Spleen (tissue), 11 donors: Measurements from ENCODE around the gene MRPS31. TPM values are rescaled to one million over a fixed set of nuclear protein-coding genes. Genes with fewer than 3 reads are reported as not detected.
"Not testable (repeated sequence)": the region's sequence is repeated elsewhere in the genome, so short reads cannot be mapped to it uniquely, and the experiment has no call there.

Source experiments
- DNase-seq: peaks from one replicate; pipeline ENCODE4 v3.0.0-alpha.2; 2020
- H3K27ac ChIP-seq, 8 donors: fragments of 200-600 bp; sonication (generic) in 7 of 8; 1 replicate in 4 of 8; 2 replicates in 4 of 8; pipeline versions ENCODE4 v1.5.0 to v1.8.0; 2016 to 2021; ENCODE audit warnings: inconsistent platforms in 4 of 8, mild to moderate bottlenecking in 4 of 8, moderate library complexity in 1 of 8
- H3K27me3 ChIP-seq, 7 donors: fragments of 200-600 bp; sonication (generic) in 6 of 7; replicated peaks in 1 of 7; 1 replicate in 4 of 7; 2 replicates in 3 of 7; pipeline versions ENCODE4 v1.5.0 to v1.8.0; 2016 to 2021; ENCODE audit warnings: inconsistent platforms in 3 of 7, mild to moderate bottlenecking in 1 of 7
- H3K36me3 ChIP-seq, 6 donors: fragments of 200-600 bp; sonication (generic) in 5 of 6; 1 replicate in 4 of 6; 2 replicates in 2 of 6; pipeline versions ENCODE4 v1.5.0 to v1.8.0; 2016 to 2021; ENCODE audit warnings: inconsistent platforms in 2 of 6
- H3K4me1 ChIP-seq, 6 donors: fragments of 200-600 bp; sonication (generic) in 5 of 6; 1 replicate in 3 of 6; 2 replicates in 3 of 6; pipeline versions ENCODE4 v1.5.0 to v1.8.0; 2016 to 2021; ENCODE audit warnings: inconsistent platforms in 3 of 6
- H3K4me3 ChIP-seq, 8 donors: fragments of 200-600 bp; sonication (generic) in 7 of 8; 1 replicate in 4 of 8; 2 replicates in 4 of 8; pipeline versions ENCODE4 v1.5.0 to v1.8.0; 2016 to 2021; ENCODE audit warnings: inconsistent platforms in 4 of 8, mild to moderate bottlenecking in 4 of 8, moderate library complexity in 2 of 8
- H3K9me3 ChIP-seq, 8 donors: fragments of 200-600 bp; sonication (generic) in 7 of 8; 1 replicate in 4 of 8; 2 replicates in 4 of 8; pipeline versions ENCODE4 v1.5.0 to v1.8.0; 2016 to 2021; ENCODE audit warnings: inconsistent platforms in 4 of 8
- POLR2A ChIP-seq, 3 donors: fragments of 450-650 bp; IDR thresholded peaks; one replicate each; pipeline ENCODE4 v1.5.1; 2017; ENCODE audit warnings: antibody characterized with exemption in 3 of 3, mild to moderate bottlenecking in 1 of 3
- POLR2AphosphoS5 ChIP-seq, 3 donors: sonication (generic); formaldehyde crosslinking; IDR thresholded peaks; one replicate each; pipeline ENCODE4 v1.5.1; 2017; ENCODE audit warnings: antibody characterized with exemption in 3 of 3
- WGBS, 5 donors: extraction: QIAGEN DNeasy Blood & Tissue Kit in 3 of 5; methylation state at CpG; one replicate each; pipeline versions ENCODE4 v1.1.5 to v1.1.7; 2013 to 2018; 5-methylcytosine and 5-hydroxymethylcytosine counted together
- intact Hi-C: fragments of 100-400 bp; cut with DNase I; formaldehyde crosslinking; loops from one replicate; pipeline ENCODE4 v1.15.0; 2023; ENCODE audit warnings: low total_unique reads
- polyA plus RNA-seq, 3 donors: library from polyadenylated mRNA; stranded (reverse); fragments of 200-250 nt; gene quantifications; one replicate each; pipeline ENCODE4 v1.2.1, GENCODE V29; 2013
- total RNA-seq, 7 donors: library from RNA; depleted of rRNA in 3 of 7; stranded (reverse); fragments of >200 nt in 3 of 7; fragmentation: NEBNext Ultra II Directional in 4 of 7; extraction: Animal tissue kit (Norgen Biotek cat#: 25700) in 4 of 7; gene quantifications; one replicate each; pipeline versions ENCODE4 v1.1.0 to v1.2.1, GENCODE V29; 2016 to 2021
- TF ChIP-seq, protein P1 (sequence below), 11 experiments: fragments of 200-600 bp in 7 of 11; fragments of 450-650 bp in 4 of 11; sonication (generic) in 4 of 11; IDR thresholded peaks in 8 of 11; conservative IDR thresholded peaks in 3 of 11; 1 replicate in 7 of 11; 2 replicates in 4 of 11; pipeline versions ENCODE4 v1.4.0 to v1.8.0; 2016 to 2021; ENCODE audit warnings: antibody characterized with exemption in 11 of 11, inconsistent platforms in 4 of 11, mild to moderate bottlenecking in 1 of 11
- donor health status: healthy with polysubstance abuse.
- donor health status: DM: no; HTN: no; CAD: no; lungs with moderate emphysema.
- donor health status: DM: no; HTN: no; CAD: no.
- donor health status: Bipolar disorder and iron deficiency.
- donor health status: healthy.
- donor health status: DM: no; HTN: no; CAD: no.
- donor health status: DM: yes; HTN: yes; CAD: no.

MRPS31 gene
- total and polyA plus RNA-seq, 10 donors, result 16.8 to 33.2 (median 28.1) TPM

DNA sequence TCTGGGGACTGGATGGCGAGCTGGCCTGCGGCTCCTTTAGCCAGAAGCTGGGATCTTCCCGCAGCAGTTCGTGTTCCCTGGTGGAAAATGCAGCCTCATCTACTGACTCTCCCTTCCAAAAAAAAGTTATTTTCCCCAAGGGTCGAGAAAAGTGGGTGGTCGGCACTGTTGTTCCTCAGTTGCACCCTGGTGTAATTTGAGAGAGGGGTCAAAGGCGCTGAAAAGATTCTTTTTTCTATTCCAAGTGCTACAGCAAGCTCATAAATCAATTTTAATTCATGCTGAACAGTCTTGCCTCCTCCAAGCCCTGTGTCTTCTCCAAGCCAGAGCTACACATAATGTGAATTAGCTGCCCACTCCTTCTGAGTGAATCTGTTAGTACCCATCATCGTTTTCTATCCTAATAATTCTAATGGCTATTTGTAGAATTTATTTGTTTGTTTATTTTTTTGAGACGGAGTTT lies 19.2 kb upstream of the MRPS31 start:
- no peak for DNase-seq
- Histone ChIP-seq H3K9me3 (no peaks in the 10 kb centered on the region), H3K27me3 (no peaks in the 10 kb centered on the region), H3K27ac (peak overlapping the region; percentile 73 to 88 (median 79)), H3K4me3 (peak overlapping the region; percentile 48 to 83 (median 59)), H3K36me3 (peaks cover 0 to 20% (median 0%) of the 10 kb centered on the region in 6 donors), H3K4me1 (peaks cover 0 to 24% (median 15%) of the 10 kb centered on the region in 6 donors)
- WGBS, 5 donors, result 33 to 52% (median 44%) methylated on average over 6 to 9 of the region's 9 CpGs
- intact Hi-C loops, result loop anchor here (10.0 kb wide), 2 partner anchors 125 to 265 kb away; no protein-coding TSS in a partner anchor
- TF ChIP-seq POLR2AphosphoS5 (IDR thresholded peaks at IDR 0.05) (no peak), POLR2A (IDR thresholded peaks at IDR 0.05) (no peak)
- TF ChIP-seq, protein P1, sequence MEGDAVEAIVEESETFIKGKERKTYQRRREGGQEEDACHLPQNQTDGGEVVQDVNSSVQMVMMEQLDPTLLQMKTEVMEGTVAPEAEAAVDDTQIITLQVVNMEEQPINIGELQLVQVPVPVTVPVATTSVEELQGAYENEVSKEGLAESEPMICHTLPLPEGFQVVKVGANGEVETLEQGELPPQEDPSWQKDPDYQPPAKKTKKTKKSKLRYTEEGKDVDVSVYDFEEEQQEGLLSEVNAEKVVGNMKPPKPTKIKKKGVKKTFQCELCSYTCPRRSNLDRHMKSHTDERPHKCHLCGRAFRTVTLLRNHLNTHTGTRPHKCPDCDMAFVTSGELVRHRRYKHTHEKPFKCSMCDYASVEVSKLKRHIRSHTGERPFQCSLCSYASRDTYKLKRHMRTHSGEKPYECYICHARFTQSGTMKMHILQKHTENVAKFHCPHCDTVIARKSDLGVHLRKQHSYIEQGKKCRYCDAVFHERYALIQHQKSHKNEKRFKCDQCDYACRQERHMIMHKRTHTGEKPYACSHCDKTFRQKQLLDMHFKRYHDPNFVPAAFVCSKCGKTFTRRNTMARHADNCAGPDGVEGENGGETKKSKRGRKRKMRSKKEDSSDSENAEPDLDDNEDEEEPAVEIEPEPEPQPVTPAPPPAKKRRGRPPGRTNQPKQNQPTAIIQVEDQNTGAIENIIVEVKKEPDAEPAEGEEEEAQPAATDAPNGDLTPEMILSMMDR (IDR thresholded peaks at IDR 0.05 in 8 of 11, conservative IDR thresholded peaks at IDR 0.05 in 3 of 11), result no peak

DNA sequence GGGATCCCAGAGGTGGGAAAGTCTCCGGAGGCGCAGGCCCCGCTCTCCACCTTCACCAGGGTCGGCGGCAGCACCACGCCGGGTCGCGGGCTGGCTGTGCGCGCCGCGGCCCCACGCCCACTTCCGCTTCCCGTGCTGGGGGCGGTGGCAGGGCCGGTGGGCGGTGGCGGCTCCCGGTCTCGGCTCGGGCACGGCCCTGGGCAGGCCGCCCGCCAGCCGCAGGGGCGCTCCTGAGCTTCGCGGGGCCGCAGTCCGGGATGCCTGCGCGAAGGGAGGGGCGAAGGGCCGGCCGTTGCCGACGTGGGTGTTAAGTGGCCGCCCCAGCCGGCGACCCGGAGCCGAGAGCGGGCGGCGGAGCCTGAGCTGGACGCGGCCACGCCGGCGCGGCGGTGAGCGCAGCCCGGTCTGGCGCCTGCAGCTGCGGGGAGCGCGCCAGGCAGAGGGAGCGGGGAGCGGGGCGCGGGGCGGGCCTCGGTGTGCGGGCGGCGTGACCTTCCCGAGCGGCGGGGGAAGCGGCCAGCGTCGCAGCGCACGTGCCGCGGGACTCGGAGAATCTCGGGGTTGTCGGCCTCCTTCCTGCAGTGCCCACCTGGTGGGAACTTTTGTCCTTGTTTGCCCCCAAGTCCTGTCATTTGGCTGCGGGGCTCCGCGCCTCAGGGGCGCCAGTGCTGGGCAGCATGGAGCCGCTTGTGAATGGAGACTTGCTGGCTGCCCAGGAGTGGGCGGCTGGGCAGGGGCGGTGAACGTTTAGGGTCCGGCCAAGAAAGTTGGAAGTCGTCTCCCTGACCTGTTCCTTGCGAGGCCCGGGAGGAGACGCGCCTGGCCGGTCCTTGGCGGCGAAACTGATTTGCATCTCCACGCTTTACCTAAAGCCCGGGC lies 18.5 kb upstream of the MRPS31 start, which contains the start of gene SLC25A15:
Gene SLC25A15, plus strand, starts transcription at position 337 of the 879 bp plus-strand sequence. CDS start 3,616 bp downstream, outside the sequence.
- 1 to 8% (median 2%) methylated on average over 47 to 101 of the region's 101 CpGs for WGBS, 5 donors
- H3K36me3 ChIP-seq, result peaks cover 0 to 14% (median 0%) of the 10 kb centered on the region in 6 donors
- peak; percentile 95 for DNase-seq
- H3K9me3 ChIP-seq, result no peaks in the 10 kb centered on the region
- H3K4me1 ChIP-seq, result peaks cover 0 to 24% (median 15%) of the 10 kb centered on the region in 6 donors
- no peaks in the 10 kb centered on the region for H3K27me3 ChIP-seq
- TF ChIP-seq POLR2A (IDR thresholded peaks at IDR 0.05) (peak in 1 of 3 donors; percentile 40), POLR2AphosphoS5 (IDR thresholded peaks at IDR 0.05) (peak; percentile 74 to 82 (median 81))
- TF ChIP-seq, protein P1 (IDR thresholded peaks at IDR 0.05 in 8 of 11, conservative IDR thresholded peaks at IDR 0.05 in 3 of 11), result peak in 5 of 11 experiments; percentile 44 to 54 (median 50)
- peak within 1 kb of the TSS; percentile 48 to 83 (median 59) for H3K4me3 ChIP-seq
- peak within 1 kb of the TSS; percentile 73 to 88 (median 79) for H3K27ac ChIP-seq
- intact Hi-C loops, result loop anchor here (10.0 kb wide), 2 partner anchors 125 to 265 kb away; no protein-coding TSS in a partner anchor

- H3K27me3 ChIP-seq, DNase-seq, H3K9me3 ChIP-seq, H3K36me3 ChIP-seq, intact Hi-C loops: not testable (repeated sequence)
- peaks cover 0 to 24% (median 15%) of the 10 kb centered on the region in 6 donors for H3K4me1 ChIP-seq
- H3K4me3 ChIP-seq, result peak overlapping the region; percentile 48 to 83 (median 59)
- H3K27ac ChIP-seq, result peak overlapping the region; percentile 73 to 88 (median 79)
- whole genome bisulfite sequencing, 5 donors, result 53 to 60% (median 55%) methylated on average over 18 of the region's 18 CpGs
These were observed 17.7 kb upstream of the MRPS31 start for GRCh38 chr13:40788540-40789274.

- DNase-seq, result no peak
- Histone ChIP-seq H3K4me1 (peaks cover 0 to 24% (median 15%) of the 10 kb centered on the region in 6 donors), H3K36me3 (no peaks in the 10 kb centered on the region), H3K4me3 (no peak overlapping the region), H3K27ac (no peak overlapping the region), H3K27me3 (no peaks in the 10 kb centered on the region), H3K9me3 (no peaks in the 10 kb centered on the region)
- WGBS, 5 donors, result 83 to 92% (median 90%) methylated on average over 5 of the region's 5 CpGs
- intact Hi-C loops, result no loop called here
- TF ChIP-seq, protein P1 (IDR thresholded peaks at IDR 0.05 in 8 of 11, conservative IDR thresholded peaks at IDR 0.05 in 3 of 11), result no peak
- no peak for TF ChIP-seq POLR2AphosphoS5 (IDR thresholded peaks at IDR 0.05)
- TF ChIP-seq POLR2A (IDR thresholded peaks at IDR 0.05), result no peak
These were observed 16.1 kb upstream of the MRPS31 start for GRCh38 chr13:40787062-40787461.
